Natural killer cell (primary cell): ENCODE results near the gene ENSA. TPM values are rescaled to one million over a fixed set of nuclear protein-coding genes. Genes with fewer than 3 reads are reported as not detected.
A peak's percentile ranks its signal among the peaks of the same experiment; 100 is the strongest.
"Not testable (repeated sequence)": the region's sequence is repeated elsewhere in the genome, so short reads cannot be mapped to it uniquely, and the experiment has no call there.

ENCODE experiments used
- ATAC-seq, 3 donors: fragments of 150-1000 bp in 2 of 3; fragments of 200-7000 bp in 1 of 3; cut with Tn5 transposase; 1 replicate in 1 of 3; 2 replicates in 2 of 3; pipeline ENCODE4 v1.10.0; 2021; ENCODE audit warnings: mild to moderate bottlenecking in 2 of 3, moderate library complexity in 2 of 3
- DNase-seq, 2 donors: peaks; one replicate each; pipeline versions ENCODE4 v3.0.0 to v3.0.0-alpha.2; 2013 to 2021; ENCODE audit warnings: mixed read lengths in 1 of 2
- H3K27ac ChIP-seq: one replicate; pipeline ENCODE4 v1.5.1; 2013; ENCODE audit warnings: mild to moderate bottlenecking, low read length
- H3K27me3 ChIP-seq: one replicate; pipeline ENCODE4 v1.6.1; 2013; ENCODE audit warnings: low read length; ENCODE audit not compliant: control insufficient read depth, insufficient read depth
- H3K36me3 ChIP-seq: one replicate; pipeline ENCODE4 v1.6.1; 2013; ENCODE audit warnings: low read length; ENCODE audit not compliant: control insufficient read depth, insufficient read depth
- H3K4me1 ChIP-seq: one replicate; pipeline ENCODE4 v1.6.1; 2013; ENCODE audit warnings: low read length; ENCODE audit not compliant: control insufficient read depth, insufficient read depth
- H3K4me3 ChIP-seq: one replicate; pipeline ENCODE4 v1.5.1; 2013; ENCODE audit warnings: low read length
- H3K9me3 ChIP-seq: one replicate; pipeline ENCODE4 v1.6.1; 2013; ENCODE audit warnings: low read length; ENCODE audit not compliant: control insufficient read depth, insufficient read depth
- H3K27ac Mint-ChIP-seq, 2 donors: one replicate each; pipeline ENCODE4 v1.8.0; 2022; ENCODE audit warnings: mild to moderate bottlenecking in 2 of 2, mixed read lengths in 2 of 2, moderate library complexity in 1 of 2
- H3K27me3 Mint-ChIP-seq, 2 donors: one replicate each; pipeline ENCODE4 v1.8.0; 2022; ENCODE audit warnings: low read depth in 2 of 2, mixed read lengths in 2 of 2
- H3K36me3 Mint-ChIP-seq: one replicate; pipeline ENCODE4 v1.8.0; 2022; ENCODE audit warnings: mixed read lengths
- H3K4me1 Mint-ChIP-seq, 2 donors: one replicate each; pipeline ENCODE4 v1.8.0; 2022; ENCODE audit warnings: mixed read lengths in 2 of 2
- H3K4me3 Mint-ChIP-seq: one replicate; pipeline ENCODE4 v1.8.0; 2022; ENCODE audit warnings: mild to moderate bottlenecking, moderate library complexity, mixed read lengths
- H3K9me3 Mint-ChIP-seq, 2 donors: one replicate each; pipeline ENCODE4 v1.8.0; 2022; ENCODE audit warnings: mixed read lengths in 2 of 2
- CTCF ChIP-seq: fragments of 200-600 bp; IDR thresholded peaks from one replicate; pipeline ENCODE4 v1.8.0; 2022; ENCODE audit warnings: antibody characterized with exemption
- WGBS: methylation state at CpG from one replicate; pipeline ENCODE4 v1.1.7; 2013; ENCODE audit warnings: missing lambda C conversion rate; ENCODE audit not compliant: insufficient coverage; 5-methylcytosine and 5-hydroxymethylcytosine counted together
- intact Hi-C: fragments of 100-400 bp; cut with micrococcal nuclease; formaldehyde crosslinking; loops from one replicate; pipeline ENCODE4 v1.14.2; 2022
- total RNA-seq, 4 donors: library from RNA; stranded (reverse); fragments of 120-200 nt in 1 of 4; gene quantifications; one replicate each; pipeline versions ENCODE4 v1.2.3 to v1.2.4, GENCODE V29; 2013 to 2022

Gene ENSA
- total RNA-seq, 3 donors from 2014 or later (not counting 1 experiment from before 2014, with no cell fraction given): 185 to 228 (median 220) TPM

GRCh38 chr1:150663321-150663720, 33.9 kb upstream of the ENSA start:
- no peak overlapping the region for H3K27ac ChIP-seq
- no peaks in the 10 kb centered on the region for H3K27me3 ChIP-seq
- no peak overlapping the region for H3K4me3 ChIP-seq
- intact Hi-C loops: no loop called here
- DNase-seq (no peak), ATAC-seq (no peak)
- no peak overlapping the region for H3K27ac Mint-ChIP-seq
- peaks cover 0 to 4% of the 10 kb centered on the region in 2 donors for H3K4me1 Mint-ChIP-seq
- H3K9me3 Mint-ChIP-seq: no peaks in the 10 kb centered on the region
- WGBS: 95% methylated on average over 7 of the region's 7 CpGs
- peaks cover 17% of the 10 kb centered on the region for H3K36me3 ChIP-seq
- no peaks in the 10 kb centered on the region for H3K4me1 ChIP-seq
- H3K36me3 Mint-ChIP-seq: peaks cover 10% of the 10 kb centered on the region
- TF ChIP-seq CTCF: no peak
- H3K9me3 ChIP-seq: no peaks in the 10 kb centered on the region
- no peak overlapping the region for H3K4me3 Mint-ChIP-seq
- H3K27me3 Mint-ChIP-seq: no peaks in the 10 kb centered on the region

DNA sequence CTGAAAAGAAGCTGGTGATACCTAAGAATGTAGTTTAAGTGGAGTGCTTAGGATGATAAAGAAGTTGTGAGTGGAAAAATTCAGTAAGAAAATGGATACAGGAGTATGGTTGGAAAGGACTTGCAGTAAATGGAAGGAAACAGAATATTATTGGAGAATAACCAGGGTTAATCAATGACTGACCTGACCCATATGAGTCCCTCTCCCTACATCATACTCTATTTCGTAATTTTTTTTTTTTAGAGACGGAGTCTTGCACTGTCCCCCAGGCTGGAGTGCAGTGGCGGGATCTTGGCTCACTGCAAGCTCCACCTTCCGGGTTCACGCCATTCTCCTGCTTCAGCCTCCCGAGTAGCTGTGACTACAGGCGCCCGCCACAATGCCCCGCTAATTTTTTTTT, 33.4 kb upstream of the ENSA start:
- WGBS: over 99% methylated on average over 9 of the region's 9 CpGs

DNA sequence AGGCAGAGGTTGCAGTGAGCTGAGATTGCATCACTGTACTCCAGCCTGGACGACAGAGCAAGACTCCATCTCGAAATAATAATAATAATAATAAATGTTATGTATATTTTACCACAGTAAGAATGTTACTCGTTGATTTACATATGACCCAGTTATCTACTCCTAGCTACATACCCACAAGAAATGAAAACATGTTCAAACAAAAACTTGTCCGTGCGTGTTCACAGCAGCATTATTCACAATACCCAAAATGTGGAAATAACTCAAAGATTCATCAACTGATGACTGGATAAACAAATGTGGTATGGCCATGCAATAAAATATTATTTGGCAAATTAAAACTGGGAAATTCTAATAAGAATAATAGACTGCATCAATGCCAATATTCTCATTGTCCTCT, 31.7 kb upstream of the ENSA start:
- no peaks in the 10 kb centered on the region for H3K4me1 ChIP-seq
- peaks cover 18% of the 10 kb centered on the region for H3K36me3 ChIP-seq
- Mint-ChIP-seq H3K9me3 (no peaks in the 10 kb centered on the region), H3K4me3 (no peak overlapping the region), H3K36me3 (peaks cover 10% of the 10 kb centered on the region), H3K4me1 (peaks cover 0 to 4% of the 10 kb centered on the region in 2 donors), H3K27ac (no peak overlapping the region), H3K27me3 (no peaks in the 10 kb centered on the region)
- intact Hi-C loops: no loop called here
- WGBS: 90% methylated on average over 3 of the region's 5 CpGs
- H3K9me3 ChIP-seq: no peaks in the 10 kb centered on the region
- ATAC-seq (no peak), DNase-seq (no peak)
- H3K27ac ChIP-seq: no peak overlapping the region
- no peak for TF ChIP-seq CTCF
- no peaks in the 10 kb centered on the region for H3K27me3 ChIP-seq
- H3K4me3 ChIP-seq: no peak overlapping the region

More for the DNA sequence above, 33.4 kb upstream of the ENSA start:
- no peaks in the 10 kb centered on the region for H3K27me3 Mint-ChIP-seq
- H3K36me3 ChIP-seq: peaks cover 18% of the 10 kb centered on the region
- peak overlapping the region in 1 of 2 donors; percentile 2 for H3K27ac Mint-ChIP-seq
- H3K4me1 Mint-ChIP-seq: peaks cover 0 to 4% of the 10 kb centered on the region in 2 donors
- H3K4me1 ChIP-seq: no peaks in the 10 kb centered on the region
- no peaks in the 10 kb centered on the region for H3K9me3 Mint-ChIP-seq
- no peak overlapping the region for H3K4me3 Mint-ChIP-seq
- ATAC-seq (no peak), DNase-seq (no peak)
- peaks cover 10% of the 10 kb centered on the region for H3K36me3 Mint-ChIP-seq
- no peak overlapping the region for H3K27ac ChIP-seq
- intact Hi-C loops: no loop called here
- no peaks in the 10 kb centered on the region for H3K27me3 ChIP-seq
- TF ChIP-seq CTCF: no peak
- no peaks in the 10 kb centered on the region for H3K9me3 ChIP-seq
- H3K4me3 ChIP-seq: no peak overlapping the region

DNA sequence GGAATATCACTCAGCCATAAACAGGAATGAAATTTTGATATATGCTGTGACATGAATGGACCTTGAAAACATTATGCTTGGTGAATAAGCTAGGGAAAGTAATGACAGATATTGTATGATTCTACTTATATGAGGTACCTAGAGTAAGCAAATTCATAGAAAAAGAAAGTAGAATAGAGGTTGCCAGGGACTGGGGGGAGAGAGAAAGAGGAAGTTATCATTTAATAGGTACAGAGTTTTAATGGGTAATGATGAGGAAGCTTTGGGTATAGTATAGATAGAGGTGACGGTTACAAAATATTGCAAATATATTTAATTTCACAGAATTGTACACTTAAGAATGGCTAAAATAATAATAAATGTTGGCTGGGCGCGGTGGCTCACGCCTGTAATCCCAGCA, 31.2 kb upstream of the ENSA start:
- Mint-ChIP-seq H3K9me3 (no peaks in the 10 kb centered on the region), H3K27me3 (no peaks in the 10 kb centered on the region), H3K27ac (peak overlapping the region in 1 of 2 donors; percentile 12), H3K4me3 (no peak overlapping the region), H3K36me3 (peaks cover 10% of the 10 kb centered on the region), H3K4me1 (peaks cover 0 to 1% of the 10 kb centered on the region in 2 donors)
- Histone ChIP-seq H3K4me1 (no peaks in the 10 kb centered on the region), H3K36me3 (peaks cover 18% of the 10 kb centered on the region), H3K4me3 (no peak overlapping the region), H3K9me3 (no peaks in the 10 kb centered on the region), H3K27me3 (no peaks in the 10 kb centered on the region), H3K27ac (no peak overlapping the region)
- no peak for ATAC-seq
- intact Hi-C loops: no loop called here
- DNase-seq: no peak
- WGBS: 100% methylated on average over 3 of the region's 4 CpGs
- TF ChIP-seq CTCF: no peak

- ATAC-seq, intact Hi-C loops, H3K4me1 ChIP-seq, H3K27me3 Mint-ChIP-seq, H3K4me3 ChIP-seq, H3K4me1 Mint-ChIP-seq, H3K4me3 Mint-ChIP-seq, DNase-seq, H3K9me3 Mint-ChIP-seq, H3K9me3 ChIP-seq, H3K27ac Mint-ChIP-seq, H3K27me3 ChIP-seq, H3K36me3 Mint-ChIP-seq, H3K27ac ChIP-seq: not testable (repeated sequence)
- 95% methylated on average over 4 of the region's 4 CpGs for WGBS
- peaks cover 20% of the 10 kb centered on the region for H3K36me3 ChIP-seq
These were observed 27.7 kb upstream of the ENSA start for GRCh38 chr1:150657064-150657463.
